ENCODE results near the gene POLR2I.

Gene POLR2I

DNA sequence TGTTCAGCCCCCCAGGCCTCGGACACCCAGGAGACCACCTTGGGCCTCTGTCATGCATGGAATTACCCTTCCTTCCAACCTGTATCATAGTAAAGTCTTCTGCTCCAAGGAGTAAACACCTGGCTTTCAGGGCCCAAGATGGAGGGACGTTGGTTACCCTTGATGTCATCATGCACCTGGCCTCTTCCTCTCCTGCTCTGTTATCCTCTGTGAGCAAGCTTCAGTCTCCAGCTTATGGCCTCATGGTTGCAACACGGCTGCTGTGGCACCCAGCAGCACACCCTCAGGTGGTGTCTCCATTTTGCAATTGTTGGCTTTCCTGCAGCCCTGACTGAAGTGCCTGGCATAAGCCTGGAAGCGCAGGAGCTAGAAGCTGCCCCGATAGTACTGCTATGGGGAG lies 7.7 kb downstream of the POLR2I start:
- no peak for DNase-seq
- intact Hi-C loops (cut with DNase I) = no loop called here

DNA sequence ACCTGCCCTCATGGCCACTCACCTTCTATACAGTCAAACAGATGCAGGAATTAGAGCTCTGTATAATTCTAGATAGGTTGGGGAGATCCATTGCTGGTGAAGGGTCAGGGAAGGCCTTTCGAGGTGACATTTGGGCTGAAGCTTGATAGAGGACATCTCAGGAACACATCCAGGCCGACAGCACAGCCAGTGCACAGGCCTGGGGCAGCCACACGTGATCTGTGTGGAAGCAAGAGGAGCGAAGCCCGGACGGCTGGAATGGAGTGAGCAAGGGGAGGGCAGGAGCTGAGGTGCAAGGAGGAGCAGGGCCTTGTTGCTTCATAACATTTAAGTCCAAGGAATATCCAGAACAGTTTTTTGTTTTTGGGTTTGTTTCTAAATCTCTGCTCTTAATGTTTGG lies 8.2 kb downstream of the POLR2I start:
- no peak for DNase-seq
- intact Hi-C loops (cut with DNase I) = no loop called here

DNA sequence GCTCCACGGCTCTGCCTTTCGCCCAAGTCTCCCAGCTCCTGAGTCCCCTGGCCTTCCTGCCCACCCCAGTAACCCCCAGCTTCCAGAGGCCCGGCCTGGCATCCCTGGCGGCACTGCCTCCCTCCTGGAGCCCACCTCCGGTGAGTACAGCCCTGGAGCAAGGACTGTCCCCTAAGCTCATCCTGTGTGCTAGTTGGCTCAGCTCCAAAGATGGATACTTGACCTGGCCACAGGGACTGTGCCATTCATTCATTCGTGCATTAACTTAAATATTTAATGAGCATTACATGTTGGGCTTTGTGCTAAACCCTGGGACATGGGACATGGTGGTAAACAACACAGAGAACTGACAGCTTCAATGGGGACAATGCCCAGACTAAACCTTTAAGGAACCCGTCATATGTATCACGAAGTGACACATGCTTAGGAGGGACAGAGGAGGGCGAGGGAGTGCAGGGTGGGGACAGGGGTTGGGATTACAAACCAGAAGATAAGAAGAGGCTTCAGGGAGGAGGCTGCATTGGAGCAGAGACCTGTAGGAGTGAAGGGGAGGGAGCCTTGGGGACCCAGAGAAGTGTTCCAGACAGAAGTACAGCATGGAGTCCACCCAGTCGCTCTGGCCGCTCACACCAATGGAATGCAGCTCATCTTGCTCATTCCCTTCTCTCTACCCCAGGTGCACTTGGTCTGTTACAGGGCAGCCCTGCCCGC lies 10.7 kb downstream of the POLR2I start:
- DNase-seq = no peak
- intact Hi-C loops (cut with DNase I) = no loop called here

DNA sequence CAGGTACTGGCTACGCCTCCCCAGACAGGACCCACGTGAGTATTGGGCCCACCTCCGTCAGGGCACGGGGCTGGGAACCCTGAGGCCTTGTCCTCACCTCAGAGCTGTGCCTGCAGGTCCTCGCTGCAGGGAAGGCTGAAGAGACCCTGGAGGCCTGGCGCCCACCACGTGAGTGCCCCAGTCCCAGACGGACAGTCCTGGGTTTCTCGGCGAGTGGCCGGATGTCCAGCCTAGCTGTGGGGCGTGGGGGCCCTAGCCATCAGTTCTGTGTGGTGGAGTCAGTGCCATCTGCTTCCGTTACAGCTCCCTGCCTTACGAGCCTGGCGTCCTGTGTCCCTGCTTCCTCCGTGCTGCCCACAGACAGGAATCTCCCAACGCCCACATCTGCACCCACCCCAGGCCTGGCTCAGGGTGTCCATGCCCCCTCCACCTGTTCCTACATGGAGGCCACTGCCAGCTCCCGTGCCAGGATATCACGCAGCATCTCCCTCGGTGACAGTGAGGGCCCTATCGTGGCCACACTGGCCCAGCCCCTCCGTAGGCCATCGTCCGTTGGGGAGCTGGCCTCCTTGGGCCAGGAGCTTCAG lies 11.5 kb downstream of the POLR2I start:
- no peak for DNase-seq
- intact Hi-C loops (cut with DNase I) = no loop called here

DNA sequence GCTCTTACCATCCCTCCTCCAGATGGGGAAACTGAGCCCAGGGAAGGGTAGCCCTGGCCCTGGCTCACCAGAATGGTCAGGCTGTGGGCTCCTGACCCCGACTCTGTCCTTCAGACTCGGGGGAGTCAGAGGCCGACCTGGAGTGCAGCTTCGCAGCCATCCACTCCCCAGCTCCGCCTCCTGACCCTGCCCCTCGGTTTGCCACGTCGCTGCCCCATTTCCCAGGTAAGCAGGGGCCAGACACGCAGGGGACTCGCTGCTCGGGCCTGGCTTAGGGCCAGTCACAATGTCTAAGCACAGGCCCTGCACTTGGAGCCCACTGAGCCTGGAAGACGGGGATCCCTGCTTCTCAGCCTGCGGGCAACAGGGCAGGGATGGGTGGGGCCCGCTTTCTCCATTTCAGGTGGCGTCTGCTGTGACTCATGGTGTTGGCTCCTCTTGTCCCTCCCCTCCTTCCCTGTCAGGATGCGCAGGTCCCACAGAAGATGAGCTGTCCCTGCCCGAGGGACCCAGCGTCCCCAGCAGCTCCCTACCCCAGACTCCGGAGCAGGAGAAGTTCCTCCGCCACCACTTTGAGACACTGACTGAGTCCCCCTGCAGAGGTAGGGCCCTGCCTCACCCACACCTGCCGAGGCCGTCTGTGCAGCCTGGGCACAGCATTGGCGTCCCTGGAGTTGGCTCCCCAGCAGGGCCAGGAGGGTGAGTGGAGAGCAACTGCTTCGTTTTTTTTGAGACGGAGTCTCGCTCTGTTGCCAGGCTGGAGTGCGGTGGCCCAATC lies 12.9 kb downstream of the POLR2I start:
- DNase-seq = no peak
- intact Hi-C loops (cut with DNase I) = no loop called here

DNA sequence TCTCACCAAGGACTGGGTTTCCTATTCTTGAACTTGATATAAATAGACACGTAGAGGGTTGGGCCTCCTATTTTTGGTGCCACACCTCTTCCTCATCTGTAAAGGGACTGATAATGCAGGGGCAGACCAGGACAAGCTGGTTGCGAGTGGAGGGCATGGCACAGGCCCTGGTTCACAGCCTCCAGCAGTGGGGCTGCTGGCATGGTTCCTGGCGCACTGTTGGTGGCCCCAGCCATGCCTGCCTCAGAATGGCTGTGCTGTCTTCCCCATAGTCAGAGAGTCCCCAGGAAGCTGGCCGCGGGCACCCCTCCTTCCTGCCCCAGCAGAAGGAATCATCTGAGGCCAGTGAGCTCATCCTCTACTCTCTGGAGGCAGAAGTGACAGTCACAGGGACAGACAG lies 14.2 kb downstream of the POLR2I start:
- peak in 14 of 42 donors; percentile 20 to 63 (median 32) for DNase-seq

DNA sequence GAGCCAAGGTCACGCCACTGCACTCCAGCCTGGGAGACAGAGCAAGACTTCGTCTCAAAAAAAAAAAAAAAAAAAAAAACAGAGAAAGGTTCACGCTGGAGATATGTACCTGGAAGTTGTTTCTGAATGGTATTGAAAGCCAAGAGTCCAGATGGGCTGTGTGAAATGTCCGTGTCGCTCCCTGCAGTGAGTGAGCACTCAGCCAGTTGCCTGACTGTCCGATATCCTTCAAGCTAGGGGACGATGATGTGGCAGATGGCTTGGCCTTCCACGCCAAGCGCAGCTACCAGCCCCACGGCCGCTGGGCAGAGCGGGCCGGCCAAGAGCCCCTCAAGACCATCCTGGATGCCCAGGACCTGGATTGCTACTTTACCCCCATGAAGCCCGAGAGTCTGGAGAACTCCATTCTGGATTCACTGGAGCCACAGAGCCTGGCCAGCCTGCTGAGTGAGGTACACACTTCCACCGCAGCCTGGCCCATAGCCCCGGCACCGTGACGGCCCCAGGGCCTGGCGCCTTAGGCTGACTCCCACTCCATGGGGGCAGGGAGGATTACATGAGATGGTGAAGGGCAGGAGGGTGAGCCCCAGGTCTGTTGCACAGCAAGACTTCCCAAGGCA lies 15.4 kb downstream of the POLR2I start:
- DNase-seq = no peak
- intact Hi-C loops (cut with DNase I) = no loop called here

More for the DNA sequence above, 14.2 kb downstream of the POLR2I start:
- intact Hi-C loops (cut with DNase I) = no loop called here

DNA sequence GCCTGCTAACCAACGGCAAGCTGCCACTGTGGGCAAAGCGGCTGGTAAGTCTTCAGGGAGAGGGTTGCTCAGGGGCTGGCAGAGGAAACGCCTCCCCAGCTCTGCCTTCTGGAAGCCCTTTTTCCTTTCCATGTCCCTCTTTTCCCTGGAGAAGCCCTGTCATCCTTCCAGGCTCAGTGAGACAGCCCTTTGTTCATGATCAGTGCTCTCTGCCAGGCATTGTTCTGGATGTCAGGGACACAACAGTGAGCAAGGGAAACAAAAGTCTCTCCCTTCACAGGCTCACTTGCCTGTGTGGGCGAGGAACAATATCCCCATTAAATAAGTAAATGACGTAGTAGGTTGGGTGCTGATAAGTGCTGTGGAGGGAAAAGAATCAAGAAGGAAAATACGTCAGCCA lies 17.6 kb downstream of the POLR2I start:
- DNase-seq = peak; percentile 23 to 95 (median 82)
- intact Hi-C loops (cut with DNase I) = no loop called here

DNA sequence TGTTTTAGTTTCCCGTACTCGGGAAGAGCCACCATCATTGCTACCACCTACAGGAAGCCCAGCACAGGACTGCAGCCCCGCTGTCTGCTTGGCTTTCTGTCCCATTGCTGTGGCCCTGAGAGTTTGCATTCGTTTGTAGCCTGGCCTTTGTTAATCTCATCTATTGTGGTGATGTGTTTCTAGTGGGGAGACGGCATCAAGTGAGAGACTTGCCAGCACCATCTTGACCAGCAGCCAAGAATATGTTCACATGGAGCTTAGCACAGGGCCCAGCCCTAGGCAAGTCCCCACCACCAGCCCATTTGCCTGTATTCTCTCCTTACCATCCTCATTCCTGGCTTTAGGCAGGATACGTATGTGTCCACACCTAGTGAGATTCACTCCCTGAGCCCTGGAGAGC lies 21.0 kb downstream of the POLR2I start:
- peak in 35 of 42 donors; percentile 12 to 90 (median 60) for DNase-seq
- intact Hi-C loops (cut with DNase I) = no loop called here

DNA sequence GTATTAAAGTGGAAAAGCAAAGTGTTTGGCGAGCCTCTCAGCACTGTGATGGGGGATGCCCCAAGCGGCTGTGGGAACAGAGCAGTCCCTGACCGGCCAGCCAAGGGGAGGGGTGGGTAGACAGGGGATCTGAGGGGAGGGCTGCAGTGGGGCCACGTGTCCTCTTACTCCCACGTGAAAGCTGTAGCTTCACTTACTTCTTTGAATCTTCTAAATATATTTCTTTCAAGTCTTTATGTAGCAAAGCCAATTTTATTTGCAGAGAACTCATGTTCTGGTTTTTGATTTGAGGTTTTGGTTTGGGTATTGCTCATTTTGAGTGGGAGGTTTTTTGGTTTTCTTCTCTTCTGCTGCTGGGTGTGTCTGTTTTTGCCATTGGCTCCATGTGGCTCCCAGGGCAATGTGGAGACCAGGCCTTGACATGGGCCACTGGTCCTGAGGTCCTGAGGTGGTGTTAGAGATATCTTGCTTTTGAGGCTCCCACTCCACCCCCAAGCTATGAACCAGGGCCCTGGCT lies 21.5 kb downstream of the POLR2I start:
- intact Hi-C loops (cut with DNase I) = no loop called here
- DNase-seq = no peak

DNA sequence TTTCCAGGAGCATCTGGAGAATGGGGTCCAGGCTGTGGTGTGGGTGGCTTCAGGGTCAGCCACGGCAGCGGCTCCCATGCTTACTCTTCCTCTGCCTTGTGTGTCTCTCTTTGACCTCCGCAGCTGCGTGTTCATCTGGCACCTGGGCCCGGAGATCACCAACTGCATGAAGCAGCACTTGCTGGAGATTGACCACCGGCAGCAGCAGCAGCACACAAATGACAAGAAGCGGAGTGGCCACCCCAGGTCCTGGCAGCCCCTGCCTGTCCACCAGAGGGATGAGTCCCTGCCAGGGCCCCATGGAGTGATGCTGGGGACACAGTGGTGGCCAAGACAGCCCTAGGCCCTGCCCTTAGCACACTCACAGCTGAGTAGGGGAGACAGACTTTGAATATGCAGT lies 22.1 kb downstream of the POLR2I start:
- intact Hi-C loops (cut with DNase I) = no loop called here
- DNase-seq = peak in 4 of 42 donors; percentile 19 to 35 (median 23)

DNA sequence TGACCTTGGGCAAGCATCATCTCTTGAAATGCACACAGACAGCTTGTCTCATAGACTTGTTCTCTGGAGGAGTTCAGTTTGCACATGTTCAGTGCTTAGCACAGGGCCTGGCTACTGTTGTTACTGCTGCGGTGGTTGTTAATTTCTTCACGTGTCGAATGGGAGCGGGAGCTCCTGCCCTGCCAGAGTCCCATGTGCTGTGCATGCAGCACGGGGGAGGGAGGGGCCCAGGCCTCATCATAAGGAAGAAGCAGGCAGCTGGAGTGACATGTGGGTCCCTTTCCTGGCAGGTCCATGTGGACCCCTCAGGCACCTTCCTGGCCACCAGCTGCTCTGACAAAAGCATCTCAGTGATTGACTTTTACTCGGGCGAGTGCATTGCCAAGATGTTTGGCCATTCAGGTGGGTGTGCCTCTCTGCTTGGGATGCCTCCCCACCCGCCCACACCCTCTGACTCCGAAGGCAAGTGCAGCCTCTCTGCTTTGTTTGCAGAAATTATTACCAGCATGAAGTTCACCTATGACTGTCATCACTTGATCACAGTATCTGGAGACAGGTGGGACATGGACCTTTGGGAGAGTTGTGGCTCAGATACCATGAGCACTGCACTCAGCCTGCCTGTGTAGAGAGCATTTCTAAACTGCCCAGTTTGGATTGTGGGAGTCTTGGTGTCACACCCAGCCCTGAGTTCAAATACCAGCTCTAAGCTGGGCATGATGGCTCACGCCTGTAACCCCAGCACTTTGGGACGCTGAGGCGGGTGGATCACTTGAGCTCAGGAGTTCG lies 23.6 kb downstream of the POLR2I start:
- DNase-seq = no peak
- intact Hi-C loops (cut with DNase I) = no loop called here

DNA sequence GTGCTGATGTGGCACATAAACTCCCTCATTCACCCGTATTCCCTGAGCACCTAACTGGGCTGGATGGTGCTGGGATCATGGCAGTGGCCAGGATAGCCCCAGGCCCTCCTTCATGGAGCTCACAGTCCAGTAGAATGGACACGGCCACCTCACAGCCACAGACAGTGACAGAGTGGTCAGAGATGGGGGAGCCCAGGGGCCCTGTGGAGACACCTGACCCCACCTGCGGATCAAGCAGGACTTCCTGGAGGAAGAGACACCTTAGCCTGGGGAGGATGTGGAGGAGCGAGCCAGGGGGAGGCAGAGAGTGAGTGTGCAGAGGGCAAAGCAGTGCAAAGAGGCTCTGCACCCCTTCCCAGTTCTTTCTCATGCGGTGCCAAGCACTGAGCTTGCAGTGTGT lies 24.8 kb downstream of the POLR2I start:
- no peak for DNase-seq
- intact Hi-C loops (cut with DNase I) = no loop called here

DNA sequence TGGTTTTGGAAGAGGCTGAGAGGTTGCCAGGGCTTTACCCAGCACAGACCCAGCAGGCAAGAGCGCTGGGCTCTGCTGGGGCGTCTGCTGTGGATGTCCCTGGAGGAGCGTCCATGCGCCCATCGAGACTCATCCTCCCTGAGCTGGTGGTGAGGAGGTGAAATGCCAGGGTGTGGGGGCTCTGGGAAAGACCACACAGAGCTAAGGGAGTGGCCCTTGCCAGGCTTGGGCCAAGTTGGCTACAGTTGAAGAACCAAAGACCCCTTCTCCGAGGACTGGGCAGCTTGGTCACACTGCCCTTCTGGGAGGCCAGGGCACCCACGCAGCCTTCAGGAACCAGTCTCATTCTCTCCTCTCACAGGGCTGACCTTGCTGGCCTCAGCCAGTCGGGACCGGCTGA lies 28.3 kb downstream of the POLR2I start:
- intact Hi-C loops (cut with DNase I) = no loop called here
- no peak for DNase-seq

DNA sequence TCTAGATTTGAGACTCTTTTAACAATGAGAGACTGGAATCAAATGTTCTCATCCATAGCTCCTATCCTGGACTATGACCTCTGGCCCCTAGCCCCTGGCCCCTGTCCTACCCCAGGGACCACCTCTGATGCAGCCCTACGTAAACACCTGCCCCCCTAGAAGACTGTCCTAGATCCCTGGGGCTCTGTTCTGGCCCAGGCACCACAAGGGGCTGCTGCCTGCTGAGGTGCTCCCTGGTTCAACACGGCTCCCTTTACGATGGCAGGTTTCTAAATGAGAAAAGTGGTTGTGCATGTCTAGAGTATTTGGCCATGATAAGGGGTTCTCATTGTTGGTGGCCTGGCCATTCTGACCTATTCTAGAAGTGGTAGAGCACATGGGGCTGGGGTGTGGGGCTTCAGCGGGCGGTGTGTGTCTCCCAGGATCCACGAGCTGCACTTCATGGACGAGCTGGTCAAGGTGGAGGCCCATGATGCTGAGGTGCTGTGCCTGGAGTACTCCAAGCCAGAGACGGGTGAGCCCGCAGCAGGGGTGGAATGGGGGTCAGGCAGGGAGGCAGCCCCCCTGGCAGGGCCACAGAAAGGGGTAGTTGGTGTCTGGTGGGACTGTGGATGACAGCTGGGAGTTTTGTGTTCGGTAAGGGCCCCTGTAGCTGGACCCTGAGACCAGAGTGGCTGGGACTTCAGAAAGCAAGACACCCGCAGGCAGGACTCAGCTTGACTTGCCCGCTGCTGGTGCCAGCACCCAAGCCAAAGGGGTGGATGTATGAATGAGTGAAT lies 30.3 kb downstream of the POLR2I start:
- intact Hi-C loops (cut with DNase I) = no loop called here
- DNase-seq = no peak

DNA sequence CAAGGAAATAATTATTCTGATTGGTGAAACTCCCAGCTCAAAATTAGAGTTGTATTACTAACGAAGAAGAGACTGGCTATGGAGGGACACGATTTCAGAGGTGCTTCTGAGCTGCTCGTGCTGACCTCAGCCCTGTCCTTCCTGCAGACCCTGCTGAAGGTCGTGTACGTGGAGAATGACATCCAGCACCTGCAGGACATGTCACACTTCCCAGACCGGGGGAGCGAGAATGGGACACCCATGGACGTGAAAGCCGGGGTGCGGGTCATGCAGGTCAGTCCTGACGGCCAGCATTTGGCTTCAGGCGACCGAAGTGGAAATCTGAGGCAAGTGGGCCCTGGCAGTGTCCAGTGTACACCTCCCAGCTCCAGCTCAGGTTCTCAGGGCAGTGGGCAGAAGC lies 31.8 kb downstream of the POLR2I start:
- intact Hi-C loops (cut with DNase I) = no loop called here
- no peak for DNase-seq

DNA sequence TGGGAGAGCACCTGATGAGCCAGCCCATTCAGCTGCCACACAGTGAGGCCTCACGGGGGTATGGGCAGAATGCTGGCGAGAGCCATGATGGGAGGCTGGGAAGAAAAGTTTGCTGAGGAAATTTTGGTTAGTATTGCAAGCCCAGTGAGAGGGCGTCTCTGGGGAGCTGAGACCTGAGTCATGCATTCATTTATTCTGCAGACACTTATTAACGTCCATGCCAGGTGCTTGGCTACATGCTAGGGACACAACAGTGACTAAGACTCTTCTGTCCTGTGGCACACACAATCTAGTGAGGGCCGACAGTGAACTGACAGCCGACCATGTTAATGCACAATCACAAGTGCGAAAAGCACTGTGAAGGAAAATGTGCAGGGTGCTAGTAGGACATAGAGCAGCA lies 32.8 kb downstream of the POLR2I start:
- intact Hi-C loops (cut with DNase I) = no loop called here
- no peak for DNase-seq

DNA sequence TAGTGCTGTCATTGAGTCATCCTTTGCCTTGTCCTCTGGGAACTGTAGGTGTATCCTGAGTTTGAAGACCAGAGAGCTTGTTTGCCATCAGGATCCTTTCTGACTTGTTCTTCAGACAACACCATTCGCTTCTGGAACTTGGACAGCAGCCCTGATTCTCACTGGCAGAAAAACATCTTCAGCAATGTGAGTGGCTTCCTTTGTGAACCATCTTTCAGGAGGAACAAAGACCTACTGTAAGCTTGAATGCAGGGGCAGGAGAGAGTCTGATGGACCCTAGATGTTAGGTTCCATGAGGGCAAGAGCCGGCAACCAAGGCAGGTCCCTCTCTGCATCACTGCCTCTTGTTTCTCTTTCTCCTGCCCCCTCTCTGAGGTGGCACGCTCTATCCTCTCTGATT lies 33.3 kb downstream of the POLR2I start:
- peak in 41 of 42 donors; percentile 21 to 90 (median 75) for DNase-seq
- intact Hi-C loops (cut with DNase I) = no loop called here

Data from head of caudate nucleus (tissue), 42 donors.